SJCRH30 (cell line): Measurements from ENCODE around the gene VAMP7. TPM values are rescaled to one million over a fixed set of nuclear protein-coding genes. Genes with fewer than 3 reads are reported as not detected.
"Not testable (repeated sequence)": the region's sequence is repeated elsewhere in the genome, so short reads cannot be mapped to it uniquely, and the experiment has no call there.

Experiments used
- DNase-seq, 2 experiments: peaks; one replicate each; pipeline ENCODE4 v3.0.0-alpha.2; 2015 to 2020
- H3K27ac ChIP-seq: fragments of 250-450 bp; sonication (Bioruptor Pico); 2 replicates; pipeline ENCODE4 v1.5.1; 2020; ENCODE audit warnings: mild to moderate bottlenecking, moderate library complexity
- H3K27me3 ChIP-seq: fragments of 250-450 bp; sonication (Bioruptor Pico); 2 replicates; pipeline ENCODE4 v1.5.1; 2020; ENCODE audit warnings: mild to moderate bottlenecking, moderate library complexity
- H3K36me3 ChIP-seq: fragments of 250-450 bp; sonication (Bioruptor Pico); 2 replicates; pipeline ENCODE4 v1.5.1; 2020; ENCODE audit warnings: mild to moderate bottlenecking, moderate library complexity
- H3K4me1 ChIP-seq: fragments of 250-450 bp; sonication (Bioruptor Pico); 2 replicates; pipeline ENCODE4 v1.5.1; 2020; ENCODE audit warnings: mild to moderate bottlenecking, moderate library complexity
- H3K4me3 ChIP-seq: fragments of 250-450 bp; sonication (Bioruptor Pico); 2 replicates; pipeline ENCODE4 v1.5.1; 2020; ENCODE audit warnings: mild to moderate bottlenecking, moderate library complexity
- H3K9me3 ChIP-seq: fragments of 250-450 bp; sonication (Bioruptor Pico); replicated peaks from 2 replicates; pipeline ENCODE4 v1.5.1; 2020; ENCODE audit warnings: mild to moderate bottlenecking, moderate library complexity
- total RNA-seq: library from RNA; depleted of rRNA; stranded (reverse); fragments of >200 nt; shearing (Covaris generic); gene quantifications from 2 replicates; pipeline ENCODE4 v1.2.3, GENCODE V29; 2014

Gene VAMP7
- total RNA-seq, 1 experiment from 2014 or later, result 34.4 TPM

- no peaks in the 10 kb centered on the region for H3K27me3 ChIP-seq
- peaks cover 2% of the 10 kb centered on the region; the same call in 1 of the 2 replicates for H3K36me3 ChIP-seq
- H3K4me3 ChIP-seq, result no peak overlapping the region
- no peak overlapping the region for H3K27ac ChIP-seq
- DNase-seq, result no peak
- no peaks in the 10 kb centered on the region for H3K9me3 ChIP-seq
- H3K4me1 ChIP-seq, result no peaks in the 10 kb centered on the region
These were observed 7.0 kb downstream of the VAMP7 start for GRCh38 chrX:155888139-155888538.

- Histone ChIP-seq H3K9me3 (no peaks in the 10 kb centered on the region), H3K27ac (no peak overlapping the region), H3K4me3 (no peak overlapping the region), H3K27me3 (no peaks in the 10 kb centered on the region), H3K4me1 (no peaks in the 10 kb centered on the region), H3K36me3 (peaks cover 2% of the 10 kb centered on the region; the same call in 1 of the 2 replicates)
- DNase-seq, result no peak
These were observed 8.2 kb downstream of the VAMP7 start for GRCh38 chrX:155889328-155889727.

- Histone ChIP-seq H3K27ac (no peak overlapping the region), H3K36me3 (peaks cover 2% of the 10 kb centered on the region; the same call in 1 of the 2 replicates), H3K4me1 (no peaks in the 10 kb centered on the region)
These were observed 10.5 kb downstream of the VAMP7 start for GRCh38 chrX:155891446-155892210.

GRCh38 chrX:155893521-155893920 lies 12.4 kb downstream of the VAMP7 start:
- no peaks in the 10 kb centered on the region for H3K9me3 ChIP-seq
- no peaks in the 10 kb centered on the region for H3K4me1 ChIP-seq
- H3K27me3 ChIP-seq, result no peaks in the 10 kb centered on the region
- DNase-seq, result no peak
- peaks cover 2% of the 10 kb centered on the region; the same call in 1 of the 2 replicates for H3K36me3 ChIP-seq
- H3K4me3 ChIP-seq, result no peak overlapping the region
- no peak overlapping the region for H3K27ac ChIP-seq

More at GRCh38 chrX:155891446-155892210, 10.5 kb downstream of the VAMP7 start:
- H3K27me3 ChIP-seq, result no peaks in the 10 kb centered on the region
- no peak overlapping the region for H3K4me3 ChIP-seq
- no peak for DNase-seq
- no peaks in the 10 kb centered on the region for H3K9me3 ChIP-seq

- Histone ChIP-seq H3K4me1 (no peaks in the 10 kb centered on the region), H3K27me3 (no peaks in the 10 kb centered on the region), H3K9me3 (no peaks in the 10 kb centered on the region), H3K4me3 (no peak overlapping the region), H3K36me3 (peaks cover 2% of the 10 kb centered on the region; the same call in 1 of the 2 replicates), H3K27ac (no peak overlapping the region)
- DNase-seq, result no peak
These were observed 15.4 kb downstream of the VAMP7 start for GRCh38 chrX:155896512-155896911.

- Histone ChIP-seq H3K27me3 (no peaks in the 10 kb centered on the region), H3K9me3 (no peaks in the 10 kb centered on the region), H3K36me3 (no peaks in the 10 kb centered on the region; the same call in 1 of the 2 replicates), H3K27ac (no peak overlapping the region), H3K4me3 (no peak overlapping the region), H3K4me1 (no peaks in the 10 kb centered on the region)
- DNase-seq, result no peak
These were observed 18.2 kb downstream of the VAMP7 start for GRCh38 chrX:155899366-155899765.

- no peaks in the 10 kb centered on the region for H3K27me3 ChIP-seq
- DNase-seq, result no peak
- H3K9me3 ChIP-seq, result no peaks in the 10 kb centered on the region
- H3K36me3 ChIP-seq, result no peaks in the 10 kb centered on the region; the same call in 1 of the 2 replicates
- H3K4me3 ChIP-seq, result no peak overlapping the region
- H3K27ac ChIP-seq, result no peak overlapping the region
- H3K4me1 ChIP-seq, result no peaks in the 10 kb centered on the region
These were observed 19.6 kb downstream of the VAMP7 start for GRCh38 chrX:155900765-155901164.

- not testable (repeated sequence) for H3K4me1 ChIP-seq, DNase-seq, H3K27me3 ChIP-seq, H3K36me3 ChIP-seq, H3K27ac ChIP-seq, H3K9me3 ChIP-seq, H3K4me3 ChIP-seq
These were observed 26.5 kb downstream of the VAMP7 start for GRCh38 chrX:155907661-155908060.

GRCh38 chrX:155923200-155923599 lies 42.1 kb downstream of the VAMP7 start:
- no peak overlapping the region for H3K4me3 ChIP-seq
- no peaks in the 10 kb centered on the region for H3K27me3 ChIP-seq
- H3K27ac ChIP-seq, result no peak overlapping the region
- no peak for DNase-seq
- H3K9me3 ChIP-seq, result no peaks in the 10 kb centered on the region
- no peaks in the 10 kb centered on the region for H3K36me3 ChIP-seq
- H3K4me1 ChIP-seq, result no peaks in the 10 kb centered on the region

- H3K27me3 ChIP-seq, H3K4me3 ChIP-seq, H3K9me3 ChIP-seq, H3K4me1 ChIP-seq, DNase-seq, H3K36me3 ChIP-seq, H3K27ac ChIP-seq: not testable (repeated sequence)
These were observed 49.9 kb downstream of the VAMP7 start for GRCh38 chrX:155930852-155931618.

- Histone ChIP-seq H3K4me1 (no peaks in the 10 kb centered on the region), H3K4me3 (no peak overlapping the region), H3K27ac (no peak overlapping the region), H3K9me3 (no peaks in the 10 kb centered on the region), H3K36me3 (no peaks in the 10 kb centered on the region), H3K27me3 (no peaks in the 10 kb centered on the region)
- no peak for DNase-seq
These were observed 57.0 kb downstream of the VAMP7 start for GRCh38 chrX:155938132-155938531.

- no peak overlapping the region for H3K4me3 ChIP-seq
- no peak overlapping the region for H3K27ac ChIP-seq
- H3K36me3 ChIP-seq, result no peaks in the 10 kb centered on the region
- H3K4me1 ChIP-seq, result no peaks in the 10 kb centered on the region
- H3K27me3 ChIP-seq, result no peaks in the 10 kb centered on the region
- DNase-seq, result no peak
- H3K9me3 ChIP-seq, result no peaks in the 10 kb centered on the region
These were observed 68.0 kb downstream of the VAMP7 start for GRCh38 chrX:155949098-155949497.

- H3K4me1 ChIP-seq, result no peaks in the 10 kb centered on the region
- no peak overlapping the region for H3K27ac ChIP-seq
- H3K36me3 ChIP-seq, result no peaks in the 10 kb centered on the region
- H3K4me3 ChIP-seq, result no peak overlapping the region
- no peak for DNase-seq
- no peaks in the 10 kb centered on the region for H3K9me3 ChIP-seq
- H3K27me3 ChIP-seq, result no peaks in the 10 kb centered on the region
These were observed 70.2 kb downstream of the VAMP7 start for GRCh38 chrX:155951237-155951789.

GRCh38 chrX:155953055-155953454 lies 71.9 kb downstream of the VAMP7 start:
- no peak overlapping the region for H3K4me3 ChIP-seq
- DNase-seq, result no peak
- H3K27ac ChIP-seq, result no peak overlapping the region
- H3K4me1 ChIP-seq, result no peaks in the 10 kb centered on the region
- no peaks in the 10 kb centered on the region for H3K27me3 ChIP-seq
- H3K36me3 ChIP-seq, result no peaks in the 10 kb centered on the region
- no peaks in the 10 kb centered on the region for H3K9me3 ChIP-seq

GRCh38 chrX:155954793-155955192 lies 73.6 kb downstream of the VAMP7 start:
- Histone ChIP-seq H3K27me3 (no peaks in the 10 kb centered on the region), H3K36me3 (no peaks in the 10 kb centered on the region), H3K9me3 (no peaks in the 10 kb centered on the region), H3K4me3 (no peak overlapping the region), H3K4me1 (no peaks in the 10 kb centered on the region), H3K27ac (no peak overlapping the region)
- no peak for DNase-seq
